NB4 (cell line): Measurements from ENCODE around the gene FAM162A.

Experiments used
- DNase-seq: peaks from one replicate; pipeline ENCODE4 v3.0.0; 2010; ENCODE audit warnings: low read depth
- H3K4me3 ChIP-seq: one replicate; pipeline ENCODE4 v1.5.1; 2011; ENCODE audit warnings: mild to moderate bottlenecking, low read depth, low read length, moderate library complexity
- MYC ChIP-seq: IDR thresholded peaks from 2 replicates; pipeline ENCODE4 v1.6.1; 2011; ENCODE audit warnings: low read depth, low read length
- POLR2A ChIP-seq: IDR thresholded peaks from 2 replicates; pipeline ENCODE4 v1.6.1; 2011; ENCODE audit warnings: mild to moderate bottlenecking; ENCODE audit not compliant: insufficient read length; ENCODE audit errors: extremely low read depth
- TF ChIP-seq, protein P1 (sequence below): IDR thresholded peaks from 2 replicates; pipeline ENCODE4 v1.6.1; 2011; ENCODE audit warnings: low read depth, low read length
- TF ChIP-seq, protein P2 (sequence below): IDR thresholded peaks from one replicate; pipeline ENCODE4 v1.5.1; 2012; ENCODE audit warnings: low read depth, low read length

FAM162A gene

DNA sequence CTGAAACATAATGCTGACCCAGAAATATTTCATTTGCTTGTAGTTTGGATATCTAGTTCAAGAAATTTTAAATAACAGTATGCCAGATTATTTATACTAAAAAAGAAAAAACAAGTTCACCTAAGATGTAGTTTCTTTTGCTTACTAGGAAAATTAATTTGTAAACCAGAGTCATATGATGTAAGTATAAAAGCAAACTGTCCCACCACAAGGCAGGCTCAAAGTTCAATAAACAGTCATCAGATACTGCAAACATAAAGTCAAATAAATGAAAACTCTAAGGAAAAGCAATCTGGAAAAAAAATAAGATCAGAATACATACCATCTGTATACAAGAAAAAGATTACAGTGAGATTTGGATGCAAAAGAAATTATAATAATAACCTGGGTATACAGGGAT, 72.1 kb downstream of the FAM162A start:
- DNase-seq, result no peak
- no peak overlapping the region for H3K4me3 ChIP-seq
- TF ChIP-seq MYC, result no peak
- TF ChIP-seq, protein P1, sequence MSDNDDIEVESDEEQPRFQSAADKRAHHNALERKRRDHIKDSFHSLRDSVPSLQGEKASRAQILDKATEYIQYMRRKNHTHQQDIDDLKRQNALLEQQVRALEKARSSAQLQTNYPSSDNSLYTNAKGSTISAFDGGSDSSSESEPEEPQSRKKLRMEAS, result no peak
- no peak for TF ChIP-seq POLR2A
- TF ChIP-seq, protein P2, sequence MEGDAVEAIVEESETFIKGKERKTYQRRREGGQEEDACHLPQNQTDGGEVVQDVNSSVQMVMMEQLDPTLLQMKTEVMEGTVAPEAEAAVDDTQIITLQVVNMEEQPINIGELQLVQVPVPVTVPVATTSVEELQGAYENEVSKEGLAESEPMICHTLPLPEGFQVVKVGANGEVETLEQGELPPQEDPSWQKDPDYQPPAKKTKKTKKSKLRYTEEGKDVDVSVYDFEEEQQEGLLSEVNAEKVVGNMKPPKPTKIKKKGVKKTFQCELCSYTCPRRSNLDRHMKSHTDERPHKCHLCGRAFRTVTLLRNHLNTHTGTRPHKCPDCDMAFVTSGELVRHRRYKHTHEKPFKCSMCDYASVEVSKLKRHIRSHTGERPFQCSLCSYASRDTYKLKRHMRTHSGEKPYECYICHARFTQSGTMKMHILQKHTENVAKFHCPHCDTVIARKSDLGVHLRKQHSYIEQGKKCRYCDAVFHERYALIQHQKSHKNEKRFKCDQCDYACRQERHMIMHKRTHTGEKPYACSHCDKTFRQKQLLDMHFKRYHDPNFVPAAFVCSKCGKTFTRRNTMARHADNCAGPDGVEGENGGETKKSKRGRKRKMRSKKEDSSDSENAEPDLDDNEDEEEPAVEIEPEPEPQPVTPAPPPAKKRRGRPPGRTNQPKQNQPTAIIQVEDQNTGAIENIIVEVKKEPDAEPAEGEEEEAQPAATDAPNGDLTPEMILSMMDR, result no peak

DNA sequence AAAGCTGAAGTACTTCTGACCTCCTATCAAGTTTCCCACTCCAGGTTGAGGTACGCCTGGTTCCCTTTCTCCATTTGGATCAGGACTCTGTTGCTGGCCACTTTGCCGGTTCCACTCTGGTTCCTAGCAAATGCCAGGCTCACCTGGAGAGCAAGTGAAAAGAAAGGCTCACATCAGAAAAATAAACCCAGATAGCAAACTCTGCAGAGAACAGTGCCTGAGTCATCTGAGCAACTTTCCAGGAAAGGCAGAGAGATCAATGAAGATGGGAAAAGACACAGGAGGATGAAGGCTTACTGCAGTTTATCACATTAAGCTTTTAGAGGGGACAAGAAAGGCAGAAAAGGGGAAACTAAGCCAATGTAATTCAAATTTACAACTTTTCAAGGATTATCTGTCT, 73.7 kb downstream of the FAM162A start:
- TF ChIP-seq, protein P1, result no peak
- no peak for TF ChIP-seq MYC
- TF ChIP-seq POLR2A, result no peak
- TF ChIP-seq, protein P2, result no peak
- no peak overlapping the region for H3K4me3 ChIP-seq
- no peak for DNase-seq

DNA sequence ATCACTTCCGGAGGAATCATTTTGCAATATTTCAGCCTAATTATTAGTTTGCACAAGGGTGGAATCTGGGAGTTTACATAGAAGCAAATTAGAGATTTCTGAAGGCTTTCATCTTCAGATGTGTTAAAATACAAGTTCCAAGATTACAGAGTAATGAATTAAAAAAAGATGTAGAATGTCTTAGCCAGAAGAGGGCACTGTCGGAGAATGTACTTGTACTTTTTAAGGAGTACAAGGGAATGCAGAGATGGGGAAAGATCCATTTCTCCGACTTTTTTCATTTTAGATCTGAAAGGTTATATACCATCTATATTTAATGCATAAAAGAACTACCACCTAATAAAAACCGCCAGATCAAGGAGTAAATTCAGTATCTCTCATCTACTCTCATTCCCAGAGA, 75.0 kb downstream of the FAM162A start:
- TF ChIP-seq MYC, result no peak
- TF ChIP-seq, protein P2, result no peak
- TF ChIP-seq POLR2A, result no peak
- TF ChIP-seq, protein P1, result no peak
- peak; percentile 12 for DNase-seq
- no peak overlapping the region for H3K4me3 ChIP-seq

DNA sequence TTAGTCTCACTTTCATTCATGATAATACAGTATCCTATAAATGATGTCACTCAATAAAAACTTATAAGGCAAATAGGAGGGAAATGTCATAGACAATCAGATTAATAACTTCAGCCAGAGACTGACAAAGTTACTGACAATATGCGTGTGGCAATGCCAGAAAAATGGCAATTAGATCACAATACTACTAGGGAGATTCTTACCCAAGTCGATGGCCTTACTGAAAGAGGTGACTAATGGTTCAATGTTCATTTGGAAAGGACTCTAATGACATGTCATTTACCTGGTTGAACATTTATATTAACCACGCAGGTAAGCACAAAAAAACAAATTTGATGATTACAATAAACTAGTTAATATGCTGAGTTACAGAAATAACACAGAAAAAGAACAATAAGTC, 77.8 kb downstream of the FAM162A start:
- DNase-seq, result no peak
- no peak overlapping the region for H3K4me3 ChIP-seq
- TF ChIP-seq, protein P1, result no peak
- TF ChIP-seq, protein P2, result no peak
- TF ChIP-seq POLR2A, result no peak
- TF ChIP-seq MYC, result no peak
